Astrocyte (in vitro differentiated cells and primary cell): ENCODE data around the gene FOXJ2. TPM values are rescaled to one million over a fixed set of nuclear protein-coding genes. Genes with fewer than 3 reads are reported as not detected.

Experiments used
- DNase-seq: peaks from one replicate; pipeline ENCODE4 v3.0.0-alpha.2; 2010; ENCODE audit warnings: low read depth
- FAIRE-seq: peaks from 2 replicates; lab custom pipeline; 2011; peaks lifted over from hg19 to GRCh38; lab: Jason Lieb, UNC
- H2AFZ ChIP-seq: 2 replicates; pipeline ENCODE4 v1.6.0; 2012; ENCODE audit warnings: low read depth, low read length, inconsistent platforms
- H3K27ac ChIP-seq: 2 replicates; pipeline ENCODE4 v1.5.1; 2011; ENCODE audit warnings: low read depth, low read length, inconsistent platforms
- H3K27me3 ChIP-seq: 2 replicates; pipeline ENCODE4 v1.6.0; 2011; ENCODE audit warnings: low read length, inconsistent platforms; ENCODE audit not compliant: insufficient read depth
- H3K36me3 ChIP-seq: 2 replicates; pipeline ENCODE4 v1.5.1; 2011; ENCODE audit warnings: low read length, inconsistent platforms; ENCODE audit not compliant: insufficient read depth
- H3K4me1 ChIP-seq: 2 replicates; pipeline ENCODE4 v1.5.1; 2011; ENCODE audit warnings: low read length, inconsistent platforms; ENCODE audit not compliant: insufficient read depth
- H3K4me2 ChIP-seq: 2 replicates; pipeline ENCODE4 v1.6.0; 2012; ENCODE audit warnings: low read length, inconsistent platforms
- H3K4me3 ChIP-seq: 2 replicates; pipeline ENCODE4 v1.5.1; 2011; ENCODE audit warnings: low read depth, mild to moderate bottlenecking, low read length, inconsistent platforms; ENCODE audit not compliant: insufficient read depth
- H3K79me2 ChIP-seq: 2 replicates; pipeline ENCODE4 v1.6.0; 2012; ENCODE audit warnings: mild to moderate bottlenecking, low read length, inconsistent platforms; ENCODE audit not compliant: insufficient read depth
- H3K9ac ChIP-seq: 2 replicates; pipeline ENCODE4 v1.6.0; 2012; ENCODE audit warnings: mild to moderate bottlenecking, low read length, inconsistent platforms
- H3K9me3 ChIP-seq: 2 replicates; pipeline ENCODE4 v1.5.1; 2012; ENCODE audit warnings: low read depth, mild to moderate bottlenecking, low read length, inconsistent platforms; ENCODE audit not compliant: insufficient read depth
- H4K20me1 ChIP-seq: 2 replicates; pipeline ENCODE4 v1.6.0; 2012; ENCODE audit warnings: low read length, inconsistent platforms; ENCODE audit not compliant: insufficient read depth
- H3K27ac Mint-ChIP-seq: one replicate; pipeline ENCODE4 v1.8.0; 2021; ENCODE audit warnings: mild to moderate bottlenecking, mixed read lengths; ENCODE audit not compliant: unreplicated experiment
- H3K27me3 Mint-ChIP-seq: one replicate; pipeline ENCODE4 v1.8.0; 2021; ENCODE audit warnings: low read depth, mixed read lengths; ENCODE audit not compliant: unreplicated experiment
- H3K36me3 Mint-ChIP-seq: one replicate; pipeline ENCODE4 v1.8.0; 2021; ENCODE audit warnings: low read depth, mixed read lengths; ENCODE audit not compliant: unreplicated experiment
- H3K4me1 Mint-ChIP-seq: one replicate; pipeline ENCODE4 v1.8.0; 2021; ENCODE audit warnings: low read depth, mixed read lengths; ENCODE audit not compliant: unreplicated experiment
- H3K4me3 Mint-ChIP-seq: one replicate; pipeline ENCODE4 v1.8.0; 2021; ENCODE audit warnings: mild to moderate bottlenecking, moderate library complexity, mixed read lengths; ENCODE audit not compliant: unreplicated experiment
- H3K9me3 Mint-ChIP-seq: one replicate; pipeline ENCODE4 v1.8.0; 2021; ENCODE audit warnings: mild to moderate bottlenecking, mixed read lengths; ENCODE audit not compliant: unreplicated experiment
- CTCF ChIP-seq: IDR thresholded peaks from 2 replicates; pipeline ENCODE4 v1.5.1; 2011; ENCODE audit warnings: low read depth, mild to moderate bottlenecking, inconsistent platforms, low read length, moderate library complexity; ENCODE audit not compliant: insufficient read depth
- EZH2 ChIP-seq: IDR thresholded peaks from 2 replicates; pipeline ENCODE4 v1.6.1; 2012; ENCODE audit warnings: mild to moderate bottlenecking, low read length, inconsistent platforms; ENCODE audit not compliant: insufficient read depth
- total RNA-seq: library from RNA; stranded (reverse); gene quantifications from 2 replicates; pipeline ENCODE4 v1.2.1, GENCODE V29; 2021

The FOXJ2 gene
- total RNA-seq, 1 donor from 2014 or later, result 16.0 TPM

DNA sequence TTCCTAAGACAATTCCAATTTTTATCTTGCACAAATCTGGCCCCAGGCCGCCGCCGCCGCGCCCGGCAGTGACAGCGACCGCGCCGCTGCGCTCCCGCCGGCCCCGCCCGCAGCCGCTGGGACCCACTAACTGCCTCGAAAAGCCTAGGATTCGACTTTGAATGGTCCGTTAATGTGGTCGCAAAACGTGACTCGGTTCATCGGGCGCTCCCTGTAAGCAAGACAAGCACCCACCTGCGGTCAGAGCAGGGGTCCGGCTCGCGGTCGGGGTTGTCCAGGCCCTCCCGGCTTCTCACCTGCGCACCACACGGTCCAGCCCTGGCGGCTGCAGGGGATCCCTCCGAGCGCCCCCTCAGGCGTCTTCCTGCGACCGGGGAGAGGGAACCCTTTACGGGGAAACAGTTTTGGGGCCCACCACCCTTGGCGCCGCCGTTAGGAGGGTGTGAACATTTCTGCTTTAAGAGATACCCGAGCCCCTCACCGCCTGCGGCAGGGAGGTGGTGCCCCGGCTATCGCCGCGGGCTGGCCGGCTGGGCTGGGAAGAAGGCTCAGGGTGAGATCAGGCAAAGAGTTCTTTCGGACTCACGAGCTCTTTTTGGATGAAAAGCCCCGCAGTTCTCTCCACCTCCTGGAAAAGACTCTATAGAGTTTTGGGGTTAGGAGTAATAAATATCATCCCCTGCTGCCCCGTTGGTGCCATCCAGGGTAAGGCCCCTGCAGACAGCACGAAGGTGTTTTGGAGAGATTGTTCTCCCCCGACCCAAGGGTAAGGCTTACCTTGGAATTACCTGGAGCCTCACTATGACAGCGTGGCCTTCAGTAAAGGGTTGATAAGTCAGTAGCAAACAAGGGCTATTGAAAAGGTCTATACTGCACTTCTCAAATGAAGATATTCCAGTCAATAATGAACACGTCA lies 13.6 kb upstream of the FOXJ2 start:
- Mint-ChIP-seq H3K27ac (no peak overlapping the region), H3K27me3 (peaks cover 8% of the 10 kb centered on the region), H3K36me3 (no peaks in the 10 kb centered on the region), H3K4me1 (no peaks in the 10 kb centered on the region), H3K4me3 (peak overlapping the region; percentile 76), H3K9me3 (no peaks in the 10 kb centered on the region)
- FAIRE-seq (no peak), DNase-seq (no peak)
- Histone ChIP-seq H4K20me1 (no peaks in the 10 kb centered on the region), H3K79me2 (no peaks in the 10 kb centered on the region), H3K4me2 (peak overlapping the region; percentile 81), H3K4me1 (no peaks in the 10 kb centered on the region), H3K36me3 (no peaks in the 10 kb centered on the region), H3K4me3 (peak overlapping the region; percentile 46), H3K27me3 (peaks cover 22% of the 10 kb centered on the region), H3K9me3 (no peaks in the 10 kb centered on the region), H3K27ac (no peak overlapping the region), H3K9ac (no peak overlapping the region), H2AFZ (peak overlapping the region; percentile 75)
- TF ChIP-seq CTCF (no peak), EZH2 (peak; percentile 92)

DNA sequence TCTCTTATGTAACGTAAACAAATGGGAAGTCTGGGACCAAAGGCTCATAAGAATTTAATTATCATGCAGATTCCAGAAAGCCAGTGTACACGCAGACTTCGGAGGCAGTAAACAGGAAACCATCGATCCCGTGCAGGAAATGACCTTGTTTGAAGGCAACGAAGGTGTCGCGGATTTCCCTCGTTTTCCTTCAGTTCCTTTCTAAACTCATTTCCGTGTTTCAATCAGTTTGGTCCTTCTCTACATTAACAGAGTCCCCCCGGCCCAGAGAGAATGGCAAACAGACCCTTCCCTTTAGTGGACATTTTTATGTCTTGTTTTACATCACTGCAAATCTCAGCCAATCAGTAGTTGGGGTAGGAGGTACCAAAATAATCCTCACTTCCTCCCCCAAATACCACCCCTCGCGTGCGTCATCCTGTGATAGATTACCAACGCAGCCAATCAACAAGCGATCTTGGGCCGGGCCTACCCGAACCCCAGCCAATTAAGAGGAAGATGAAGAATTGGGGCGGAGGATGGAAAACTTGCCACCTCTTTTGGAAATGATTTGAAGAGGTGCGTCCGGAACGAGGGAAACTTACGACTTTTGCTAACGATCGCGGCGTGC lies 6.1 kb upstream of the FOXJ2 start:
- peaks cover 3% of the 10 kb centered on the region for H3K4me1 ChIP-seq
- no peak for TF ChIP-seq CTCF
- no peak for TF ChIP-seq EZH2
- peak overlapping the region; percentile 84 for H3K4me2 ChIP-seq
- FAIRE-seq (peak; percentile 88), DNase-seq (peak; percentile 99)
- H3K4me1 Mint-ChIP-seq, result no peaks in the 10 kb centered on the region
- H3K27ac ChIP-seq, result peak overlapping the region; percentile 100
- H3K27me3 Mint-ChIP-seq, result no peaks in the 10 kb centered on the region
- no peaks in the 10 kb centered on the region for H4K20me1 ChIP-seq
- peak overlapping the region; percentile 97 for H2AFZ ChIP-seq
- H3K27ac Mint-ChIP-seq, result peak overlapping the region; percentile 100
- no peaks in the 10 kb centered on the region for H3K27me3 ChIP-seq
- peak overlapping the region; percentile 86 for H3K4me3 ChIP-seq
- no peaks in the 10 kb centered on the region for H3K36me3 Mint-ChIP-seq
- no peaks in the 10 kb centered on the region for H3K9me3 ChIP-seq
- no peaks in the 10 kb centered on the region for H3K9me3 Mint-ChIP-seq
- H3K4me3 Mint-ChIP-seq, result peak overlapping the region; percentile 95
- no peaks in the 10 kb centered on the region for H3K79me2 ChIP-seq
- peak overlapping the region; percentile 97 for H3K9ac ChIP-seq
- no peaks in the 10 kb centered on the region for H3K36me3 ChIP-seq
